Measurements from ENCODE around the gene LHFPL2.

DNA sequence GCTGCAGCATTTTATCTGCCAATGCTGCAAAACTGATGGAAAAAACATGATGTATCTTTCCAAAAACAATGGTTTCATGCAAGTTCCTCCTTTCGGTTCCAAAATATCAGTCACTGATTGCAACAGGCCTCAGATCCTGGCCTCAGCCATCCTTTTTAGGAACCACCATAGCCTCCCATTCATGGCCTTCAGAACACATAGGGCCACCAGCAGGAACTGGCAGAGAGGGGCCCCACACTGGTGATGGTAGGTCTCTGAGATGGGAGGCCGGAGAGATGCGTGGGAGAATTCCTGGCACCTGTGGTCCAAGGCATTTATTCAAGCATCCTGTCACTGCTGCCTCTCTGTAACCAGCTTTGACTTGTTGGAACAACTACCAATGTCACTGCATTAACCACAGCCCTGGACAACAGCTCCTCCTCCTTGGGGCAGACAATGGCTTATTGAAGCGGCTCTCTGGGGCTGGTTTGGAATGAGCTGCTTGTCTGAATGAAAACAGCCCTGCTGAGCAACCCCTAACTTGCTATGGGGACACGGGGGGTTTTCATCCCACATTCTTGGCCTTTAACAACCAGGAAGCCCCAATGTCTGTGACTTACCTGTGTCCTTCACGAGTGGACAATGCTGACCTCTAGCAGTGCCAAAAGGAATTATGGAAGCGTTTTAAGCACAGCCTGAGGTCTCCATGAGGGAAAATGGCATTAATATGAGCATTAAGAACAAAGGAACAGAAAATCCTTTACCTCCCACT lies 108.1 kb downstream of the LHFPL2 start:
- TF ChIP-seq, protein P1, sequence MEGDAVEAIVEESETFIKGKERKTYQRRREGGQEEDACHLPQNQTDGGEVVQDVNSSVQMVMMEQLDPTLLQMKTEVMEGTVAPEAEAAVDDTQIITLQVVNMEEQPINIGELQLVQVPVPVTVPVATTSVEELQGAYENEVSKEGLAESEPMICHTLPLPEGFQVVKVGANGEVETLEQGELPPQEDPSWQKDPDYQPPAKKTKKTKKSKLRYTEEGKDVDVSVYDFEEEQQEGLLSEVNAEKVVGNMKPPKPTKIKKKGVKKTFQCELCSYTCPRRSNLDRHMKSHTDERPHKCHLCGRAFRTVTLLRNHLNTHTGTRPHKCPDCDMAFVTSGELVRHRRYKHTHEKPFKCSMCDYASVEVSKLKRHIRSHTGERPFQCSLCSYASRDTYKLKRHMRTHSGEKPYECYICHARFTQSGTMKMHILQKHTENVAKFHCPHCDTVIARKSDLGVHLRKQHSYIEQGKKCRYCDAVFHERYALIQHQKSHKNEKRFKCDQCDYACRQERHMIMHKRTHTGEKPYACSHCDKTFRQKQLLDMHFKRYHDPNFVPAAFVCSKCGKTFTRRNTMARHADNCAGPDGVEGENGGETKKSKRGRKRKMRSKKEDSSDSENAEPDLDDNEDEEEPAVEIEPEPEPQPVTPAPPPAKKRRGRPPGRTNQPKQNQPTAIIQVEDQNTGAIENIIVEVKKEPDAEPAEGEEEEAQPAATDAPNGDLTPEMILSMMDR (IDR thresholded peaks at IDR 0.05) = no peak
- TF ChIP-seq POLR2A (IDR thresholded peaks at IDR 0.05) = peak in 1 of 3 donors; percentile 20

All from body of pancreas (tissue), 4 donors.